ENCODE data around the gene CUEDC2. TPM values are rescaled to one million over a fixed set of nuclear protein-coding genes. Genes with fewer than 3 reads are reported as not detected.

Gene CUEDC2
- 72.9 TPM for total RNA-seq (ENCODE audit: unreplicated experiment)
- long read RNA-seq, transcript CUEDC2-201 (9 exons, 1,191 nt): major isoform, 76 of 84 reads
- long read RNA-seq, partial matches to known transcripts: 2 of 84 reads
- long read RNA-seq, other reads (novel, unspliced or antisense): 6 of 84 reads

- Mint-ChIP-seq H3K4me3 (ENCODE audit: unreplicated experiment) (peak within 1 kb of the TSS; percentile 96), H3K36me3 (ENCODE audit: low read depth, unreplicated experiment) (no peaks in the 10 kb centered on the region), H3K27ac (ENCODE audit: unreplicated experiment) (peak within 1 kb of the TSS; percentile 74), H3K9me3 (ENCODE audit: unreplicated experiment) (no peaks in the 10 kb centered on the region), H3K27me3 (ENCODE audit: unreplicated experiment) (peaks cover 14% of the 10 kb centered on the region), H3K4me1 (ENCODE audit: unreplicated experiment) (peaks cover 39% of the 10 kb centered on the region)
- TF ChIP-seq CTCF (IDR thresholded peaks at IDR 0.05; ENCODE audit: unreplicated experiment): no peak
- DNase-seq (ENCODE audit: low spot score): peak; percentile 95
Measured at GRCh38 chr10:102432162-102432950, at the start of gene CUEDC2. Gene CUEDC2 (minus strand): TSS chr10:102432574. CDS start chr10:102425188, 7,386 bp downstream.

GRCh38 chr10:102480396-102480795 lies 48.0 kb upstream of the CUEDC2 start:
- Mint-ChIP-seq H3K36me3 (ENCODE audit: low read depth, unreplicated experiment) (peaks cover 31% of the 10 kb centered on the region), H3K4me1 (ENCODE audit: unreplicated experiment) (no peaks in the 10 kb centered on the region), H3K27me3 (ENCODE audit: unreplicated experiment) (peaks cover 14% of the 10 kb centered on the region), H3K4me3 (ENCODE audit: unreplicated experiment) (no peak overlapping the region), H3K9me3 (ENCODE audit: unreplicated experiment) (no peaks in the 10 kb centered on the region), H3K27ac (ENCODE audit: unreplicated experiment) (no peak overlapping the region)
- TF ChIP-seq CTCF (IDR thresholded peaks at IDR 0.05; ENCODE audit: unreplicated experiment): no peak
- no peak for DNase-seq (ENCODE audit: low spot score)

- Mint-ChIP-seq H3K4me1 (ENCODE audit: unreplicated experiment) (no peaks in the 10 kb centered on the region), H3K27me3 (ENCODE audit: unreplicated experiment) (peaks cover 16% of the 10 kb centered on the region), H3K27ac (ENCODE audit: unreplicated experiment) (no peak overlapping the region), H3K36me3 (ENCODE audit: low read depth, unreplicated experiment) (peaks cover 31% of the 10 kb centered on the region), H3K9me3 (ENCODE audit: unreplicated experiment) (no peaks in the 10 kb centered on the region), H3K4me3 (ENCODE audit: unreplicated experiment) (no peak overlapping the region)
- no peak for DNase-seq (ENCODE audit: low spot score)
- TF ChIP-seq CTCF (IDR thresholded peaks at IDR 0.05; ENCODE audit: unreplicated experiment): no peak
Measured at GRCh38 chr10:102479651-102480050, 47.3 kb upstream of the CUEDC2 start.

- peaks cover 12% of the 10 kb centered on the region for H3K36me3 Mint-ChIP-seq (ENCODE audit: low read depth, unreplicated experiment)
- H3K27me3 Mint-ChIP-seq (ENCODE audit: unreplicated experiment): peaks cover 5% of the 10 kb centered on the region
- no peaks in the 10 kb centered on the region for H3K9me3 Mint-ChIP-seq (ENCODE audit: unreplicated experiment)
- DNase-seq (ENCODE audit: low spot score): no peak
- no peaks in the 10 kb centered on the region for H3K4me1 Mint-ChIP-seq (ENCODE audit: unreplicated experiment)
- no peak for TF ChIP-seq CTCF (IDR thresholded peaks at IDR 0.05; ENCODE audit: unreplicated experiment)
- H3K27ac Mint-ChIP-seq (ENCODE audit: unreplicated experiment): no peak overlapping the region
- no peak overlapping the region for H3K4me3 Mint-ChIP-seq (ENCODE audit: unreplicated experiment)
Measured at GRCh38 chr10:102476466-102477141, 44.2 kb upstream of the CUEDC2 start.
